HCT116 (cell line): ENCODE measurements around the gene MAST4. TPM values are rescaled to one million over a fixed set of nuclear protein-coding genes. Genes with fewer than 3 reads are reported as not detected.

Experiments
- ATAC-seq: fragments of 200-7000 bp; cut with Tn5 transposase; 2 replicates; pipeline ENCODE4 v1.9.1; 2020; ENCODE audit warnings: mild to moderate bottlenecking, moderate library complexity
- BruUV-seq: library from RNA; stranded (reverse); fragments of 400-500 nt; replicated peaks from 2 replicates; lab custom pipeline; 2021; lab: Mats Ljungman, UMichigan
- CTCF ChIA-PET: fragments of 300-600 bp; sonication (Branson Sonifier 250); formaldehyde crosslinking; loops from one replicate; lab custom pipeline; 2021; ENCODE audit warnings: antibody characterized with exemption; lab: Charles Lee
- POLR2A ChIA-PET: fragments of 300-600, 350-600 bp; sonication (Branson Sonifier 250); formaldehyde crosslinking; loops from one replicate; lab custom pipeline; 2021; ENCODE audit warnings: antibody characterized with exemption; lab: Charles Lee
- RAD21 ChIA-PET, 2 experiments: fragments of 300-600 bp; sonication (Branson Sonifier 250); formaldehyde crosslinking; loops; one replicate each; lab custom pipeline; 2023; ENCODE audit warnings: low total read pairs in 2 of 2; ENCODE audit not compliant: uncharacterized antibody in 2 of 2, unreplicated experiment in 2 of 2, low non-redundant PET in 1 of 2; lab: Charles Lee
- DNase-seq: peaks from one replicate; pipeline ENCODE4 v3.0.0-alpha.2; 2010; ENCODE audit warnings: low read depth, low spot score
- H2AFZ ChIP-seq: fragments of 200-600 bp; shearing (Covaris generic), sonication (generic); 2 replicates; pipeline ENCODE4 v1.6.1; 2017; ENCODE audit warnings: low read depth, mixed run types, mixed read lengths, antibody characterized with exemption, low read length; ENCODE audit not compliant: poor library complexity, severe bottlenecking
- H3K27ac ChIP-seq: 2 replicates; pipeline ENCODE4 v1.5.1; 2012; ENCODE audit warnings: low read depth, low read length
- H3K27me3 ChIP-seq: fragments of 200-600 bp; sonication (generic); 2 replicates; pipeline ENCODE4 v1.6.1; 2016; ENCODE audit warnings: mixed run types, low read length, mixed read lengths; ENCODE audit not compliant: insufficient read depth
- H3K36me3 ChIP-seq, 2 experiments: fragments of 200-500 bp in 1 of 2; fragments of 200-600 bp in 1 of 2; sonication (Bioruptor generic) in 1 of 2; sonication (generic) in 1 of 2; 2 replicates each; pipeline versions ENCODE4 v1.5.1 to v1.6.1; 2014 to 2016; ENCODE audit warnings: low read length in 2 of 2, inconsistent platforms in 1 of 2, mixed read lengths in 1 of 2, mixed run types in 1 of 2; ENCODE audit not compliant: insufficient read depth in 2 of 2, control insufficient read depth in 1 of 2
- H3K4me1 ChIP-seq, 2 experiments: fragments of 200-600 bp in 1 of 2; sonication (generic) in 1 of 2; 2 replicates each; pipeline versions ENCODE4 v1.5.1 to v1.6.1; 2012 to 2017; ENCODE audit warnings: low read length in 2 of 2, inconsistent platforms in 1 of 2, mild to moderate bottlenecking in 1 of 2, mixed read lengths in 1 of 2, mixed run types in 1 of 2, moderate library complexity in 1 of 2; ENCODE audit not compliant: insufficient read depth in 2 of 2, control insufficient read depth in 1 of 2
- H3K4me2 ChIP-seq: fragments of 200-600 bp; sonication (generic); 2 replicates; pipeline ENCODE4 v1.6.1; 2017; ENCODE audit warnings: mixed run types, low read length, mixed read lengths
- H3K4me3 ChIP-seq, 2 experiments: fragments of 200-600 bp in 1 of 2; sonication (generic) in 1 of 2; replicated peaks in 1 of 2; 2 replicates each; pipeline ENCODE4 v1.5.1; 2011 to 2016; ENCODE audit warnings: low read length in 2 of 2, control low read depth in 1 of 2, low read depth in 1 of 2, mild to moderate bottlenecking in 1 of 2, mixed read lengths in 1 of 2, mixed run types in 1 of 2
- H3K79me2 ChIP-seq: fragments of 200-600 bp; sonication (generic); 2 replicates; pipeline ENCODE4 v1.6.1; 2017; ENCODE audit warnings: mild to moderate bottlenecking, mixed run types, low read length, moderate library complexity, mixed read lengths; ENCODE audit not compliant: insufficient read depth
- H3K9ac ChIP-seq: fragments of 200-600 bp; sonication (generic); 2 replicates; pipeline ENCODE4 v1.6.1; 2016; ENCODE audit warnings: low read length, mixed read lengths
- H3K9me2 ChIP-seq: fragments of 200-600 bp; sonication (generic), shearing (Covaris generic); 2 replicates; pipeline ENCODE4 v1.6.1; 2017; ENCODE audit warnings: mixed run types, mild to moderate bottlenecking, moderate library complexity; ENCODE audit not compliant: insufficient read depth
- H3K9me3 ChIP-seq, 2 experiments: fragments of 200-500 bp in 1 of 2; fragments of 200-600 bp in 1 of 2; sonication (Bioruptor generic) in 1 of 2; sonication (generic) in 1 of 2; 2 replicates each; pipeline ENCODE4 v1.6.1; 2014 to 2017; ENCODE audit warnings: low read length in 2 of 2, mixed read lengths in 2 of 2, inconsistent platforms in 1 of 2, low read depth in 1 of 2, mild to moderate bottlenecking in 1 of 2, mixed run types in 1 of 2, moderate library complexity in 1 of 2; ENCODE audit not compliant: control insufficient read depth in 1 of 2, insufficient read depth in 1 of 2
- H4K20me1 ChIP-seq: fragments of 200-600 bp; sonication (generic), shearing (Covaris generic); 2 replicates; pipeline ENCODE4 v1.6.1; 2017; ENCODE audit warnings: mixed run types, mild to moderate bottlenecking, moderate library complexity; ENCODE audit not compliant: insufficient read depth
- CBX3 ChIP-seq: IDR thresholded peaks from 2 replicates; pipeline ENCODE4 v1.6.1; 2012; ENCODE audit warnings: low read depth
- JUND ChIP-seq: IDR thresholded peaks from 2 replicates; pipeline ENCODE4 v1.6.1; 2012
- POLR2AphosphoS5 ChIP-seq: IDR thresholded peaks from 2 replicates; pipeline ENCODE4 v1.6.1; 2011; ENCODE audit warnings: mild to moderate bottlenecking, low read depth, low read length, moderate library complexity
- RAD21 ChIP-seq: IDR thresholded peaks from 2 replicates; pipeline ENCODE4 v1.6.1; 2012; ENCODE audit warnings: low read depth, mild to moderate bottlenecking
- REST ChIP-seq: IDR thresholded peaks from 2 replicates; pipeline ENCODE4 v1.6.1; 2012; ENCODE audit warnings: low read depth
- SP1 ChIP-seq: IDR thresholded peaks from 2 replicates; pipeline ENCODE4 v1.6.1; 2012; ENCODE audit warnings: low read depth
- SRF ChIP-seq: IDR thresholded peaks from 2 replicates; pipeline ENCODE4 v1.6.1; 2012; ENCODE audit warnings: low read depth
- ZFX ChIP-seq: fragments of 450-650 bp; IDR thresholded peaks from 2 replicates; pipeline ENCODE4 v1.6.1; 2017
- ZNF274 ChIP-seq: fragments of 200-500 bp; sonication (Bioruptor generic); IDR thresholded peaks from 2 replicates; pipeline ENCODE4 v1.6.1; 2014; ENCODE audit warnings: mild to moderate bottlenecking, low read depth, low read length, inconsistent platforms
- intact Hi-C: fragments of 100-400 bp; cut with micrococcal nuclease; formaldehyde crosslinking; loops from 2 replicates; pipeline ENCODE4 v1.10.0; 2022
- total RNA-seq: library from RNA; stranded (reverse); gene quantifications from one replicate; pipeline ENCODE4 v1.2.1, GENCODE V29; 2021; ENCODE audit not compliant: unreplicated experiment

The MAST4 gene
- total RNA-seq, 1 experiment from 2014 or later, result 1.1 TPM

GRCh38 chr5:67198917-67199316 is 602.7 kb downstream of the MAST4 start:
- Histone ChIP-seq H3K9ac (no peak overlapping the region), H3K9me3 (no peaks in the 10 kb centered on the region), H3K4me1 (peaks cover 0 to 4% of the 10 kb centered on the region in 2 experiments; a peak in 3 of 4 replicates), H3K27ac (no peak overlapping the region), H3K9me2 (no peaks in the 10 kb centered on the region), H3K79me2 (no peaks in the 10 kb centered on the region), H3K36me3 (no peaks in the 10 kb centered on the region), H2AFZ (no peak overlapping the region), H4K20me1 (no peaks in the 10 kb centered on the region), H3K27me3 (no peaks in the 10 kb centered on the region), H3K4me2 (no peak overlapping the region), H3K4me3 (no peak overlapping the region)
- DNase-seq, result no peak
- BruUV-seq, result no TSS peak
- intact Hi-C loops, result no loop called here
- CTCF ChIA-PET, result no interaction called here
- ATAC-seq, result no peak
- POLR2A ChIA-PET, result no interaction called here
- TF ChIP-seq POLR2AphosphoS5 (no peak), ZNF274 (no peak), RAD21 (no peak), CBX3 (no peak), REST (no peak), SRF (no peak), JUND (no peak), SP1 (no peak), ZFX (no peak)
- RAD21 ChIA-PET, result no interaction called here
